Activated CD4-positive, alpha-beta T cell treated with anti-CD3 and anti-CD28 coated beads for 48 hours (primary cell): Measurements from ENCODE around the gene SDR42E1.

ENCODE experiments used
- DNase-seq: peaks from one replicate; pipeline ENCODE4 v3.0.0-alpha.2; 2020

The SDR42E1 gene

GRCh38 chr16:82034981-82035612, 23.8 kb upstream of the SDR42E1 start, which contains the start of gene HSD17B2:
TSS of gene HSD17B2 (plus strand) at chr16:82035253. CDS start at chr16:82035425, 172 bp downstream.
- no peak for DNase-seq

GRCh38 chr16:82033683-82034300, 22.5 kb upstream of the SDR42E1 start:
- DNase-seq = no peak

- DNase-seq = no peak
These were observed 21.7 kb upstream of the SDR42E1 start for GRCh38 chr16:82033006-82033405.

GRCh38 chr16:82031116-82032084, 20.1 kb upstream of the SDR42E1 start:
- DNase-seq = no peak

GRCh38 chr16:82027629-82028064, 16.4 kb upstream of the SDR42E1 start:
- DNase-seq = no peak

- no peak for DNase-seq
These were observed 13.6 kb upstream of the SDR42E1 start for GRCh38 chr16:82024883-82025282.

GRCh38 chr16:82024316-82024715, 13.0 kb upstream of the SDR42E1 start:
- DNase-seq = no peak

GRCh38 chr16:82023206-82023605, 11.9 kb upstream of the SDR42E1 start:
- no peak for DNase-seq

- no peak for DNase-seq
These were observed 8.8 kb upstream of the SDR42E1 start for GRCh38 chr16:82020051-82020450.

- no peak for DNase-seq
These were observed 8.3 kb upstream of the SDR42E1 start for GRCh38 chr16:82019535-82019934.

GRCh38 chr16:82017911-82018568, 6.8 kb upstream of the SDR42E1 start:
- DNase-seq = no peak

GRCh38 chr16:82016964-82017363, 5.7 kb upstream of the SDR42E1 start:
- no peak for DNase-seq

GRCh38 chr16:82016263-82016662, 5.0 kb upstream of the SDR42E1 start:
- no peak for DNase-seq

- no peak for DNase-seq
These were observed 1.9 kb upstream of the SDR42E1 start for GRCh38 chr16:82013139-82013538.

- DNase-seq = peak; percentile 19
These were observed 621 bp downstream of the SDR42E1 start for GRCh38 chr16:82010649-82011048.

GRCh38 chr16:82009789-82010188, 1.5 kb downstream of the SDR42E1 start:
- DNase-seq = peak; percentile 26

- DNase-seq = no peak
These were observed 2.2 kb downstream of the SDR42E1 start for GRCh38 chr16:82008957-82009592.

- no peak for DNase-seq
These were observed 4.1 kb downstream of the SDR42E1 start for GRCh38 chr16:82007189-82007588.

- no peak for DNase-seq
These were observed 5.2 kb downstream of the SDR42E1 start for GRCh38 chr16:82006036-82006435.

GRCh38 chr16:82005027-82005830, 6.0 kb downstream of the SDR42E1 start:
- DNase-seq = no peak

GRCh38 chr16:82004601-82005000, 6.7 kb downstream of the SDR42E1 start:
- DNase-seq = no peak

GRCh38 chr16:82002831-82003230, 8.4 kb downstream of the SDR42E1 start:
- no peak for DNase-seq
